IMR-90 (cell line): ENCODE results near the gene JMJD7. TPM values are rescaled to one million over a fixed set of nuclear protein-coding genes. Genes with fewer than 3 reads are reported as not detected.

ENCODE experiments used
- ATAC-seq: fragments of 200-7000 bp; cut with Tn5 transposase; 2 replicates; pipeline ENCODE4 v1.9.1; 2020; ENCODE audit warnings: low read depth, mild to moderate bottlenecking, moderate library complexity
- BruUV-seq: library from RNA; stranded (reverse); fragments of 400-500 nt; replicated peaks from 2 replicates; lab custom pipeline; 2021; lab: Mats Ljungman, UMichigan
- CTCF ChIA-PET: fragments of 300-600 bp; formaldehyde crosslinking; extraction: SDS; loops from one replicate; lab custom pipeline; 2021; ENCODE audit warnings: antibody characterized with exemption; lab: Yijun Ruan, JAX
- POLR2A ChIA-PET: fragments of 300-600 bp; sonication (Branson Sonifier 250); formaldehyde crosslinking; loops from one replicate; lab custom pipeline; 2022; ENCODE audit warnings: antibody characterized with exemption; ENCODE audit not compliant: unreplicated experiment; lab: Charles Lee
- DNase-seq: peaks from one replicate; pipeline ENCODE4 v3.0.0; 2013
- H2AFZ ChIP-seq: replicated peaks from 2 replicates; pipeline ENCODE3; 2013; ENCODE audit warnings: low read length, mild to moderate bottlenecking; ENCODE audit not compliant: poor library complexity
- H2AK5ac ChIP-seq: 2 replicates; pipeline ENCODE4 v1.6.1; 2013; ENCODE audit warnings: low read depth, low read length, inconsistent platforms
- H2AK9ac ChIP-seq: replicated peaks from 2 replicates; pipeline ENCODE3; 2013; ENCODE audit warnings: mild to moderate bottlenecking, low read depth, low read length, moderate library complexity; ENCODE audit not compliant: poor library complexity
- H2BK120ac ChIP-seq: 2 replicates; pipeline ENCODE4 v1.6.1; 2013; ENCODE audit warnings: low read depth, low read length, inconsistent platforms
- H2BK15ac ChIP-seq: 3 replicates; pipeline ENCODE4 v1.6.1; 2013; ENCODE audit warnings: low read depth, low read length, inconsistent platforms
- H2BK20ac ChIP-seq: 2 replicates; pipeline ENCODE4 v1.6.1; 2013; ENCODE audit warnings: low read depth, mild to moderate bottlenecking, inconsistent platforms, low read length, moderate library complexity
- H2BK5ac ChIP-seq: 2 replicates; pipeline ENCODE4 v1.6.1; 2013; ENCODE audit warnings: mild to moderate bottlenecking, low read depth, low read length, inconsistent platforms; ENCODE audit not compliant: poor library complexity, severe bottlenecking
- H3K14ac ChIP-seq: replicated peaks from 2 replicates; pipeline ENCODE4 v1.6.1; 2013; ENCODE audit warnings: low read depth, low read length, inconsistent platforms
- H3K18ac ChIP-seq: 2 replicates; pipeline ENCODE4 v1.6.1; 2013; ENCODE audit warnings: low read depth, low read length, control low read depth
- H3K23ac ChIP-seq: 2 replicates; pipeline ENCODE4 v1.6.1; 2013; ENCODE audit warnings: low read depth, low read length, inconsistent platforms
- H3K27ac ChIP-seq: 2 replicates; pipeline ENCODE4 v1.5.1; 2013; ENCODE audit warnings: mild to moderate bottlenecking, control low read depth, low read length; ENCODE audit not compliant: insufficient read depth
- H3K27me3 ChIP-seq: 2 replicates; pipeline ENCODE4 v1.6.1; 2013; ENCODE audit warnings: low read length; ENCODE audit not compliant: control insufficient read depth, insufficient read depth
- H3K36me3 ChIP-seq: 2 replicates; pipeline ENCODE4 v1.6.1; 2013; ENCODE audit warnings: low read length, mixed read lengths; ENCODE audit not compliant: control insufficient read depth, insufficient read depth
- H3K4ac ChIP-seq: 2 replicates; pipeline ENCODE4 v1.6.1; 2013; ENCODE audit warnings: low read depth, low read length, inconsistent platforms
- H3K4me1 ChIP-seq: 2 replicates; pipeline ENCODE4 v1.6.1; 2013; ENCODE audit warnings: low read length, mixed read lengths; ENCODE audit not compliant: control insufficient read depth, insufficient read depth
- H3K4me2 ChIP-seq: 2 replicates; pipeline ENCODE4 v1.6.1; 2013; ENCODE audit warnings: low read depth, mild to moderate bottlenecking, control low read depth, low read length, moderate library complexity
- H3K4me3 ChIP-seq: 2 replicates; pipeline ENCODE4 v1.5.1; 2013; ENCODE audit warnings: low read depth, mild to moderate bottlenecking, control low read depth, low read length, moderate library complexity; ENCODE audit not compliant: insufficient read depth
- H3K56ac ChIP-seq: 2 replicates; pipeline ENCODE4 v1.6.1; 2013; ENCODE audit warnings: low read length, inconsistent platforms; ENCODE audit not compliant: insufficient read depth; ENCODE audit errors: extremely low read depth
- H3K79me1 ChIP-seq, 2 experiments: 2 replicates each; pipeline ENCODE4 v1.6.1; 2013; ENCODE audit warnings: low read length in 2 of 2, inconsistent platforms in 1 of 2, low read depth in 1 of 2
- H3K9ac ChIP-seq: 2 replicates; pipeline ENCODE4 v1.6.1; 2013; ENCODE audit warnings: low read depth, low read length, control low read depth
- H3K9me1 ChIP-seq: 2 replicates; pipeline ENCODE4 v1.6.1; 2013; ENCODE audit warnings: low read length, inconsistent platforms; ENCODE audit not compliant: insufficient read depth
- H3K9me3 ChIP-seq: 2 replicates; pipeline ENCODE4 v1.6.1; 2013; ENCODE audit warnings: low read length; ENCODE audit not compliant: control insufficient read depth, insufficient read depth
- H4K20me1 ChIP-seq: 2 replicates; pipeline ENCODE4 v1.6.1; 2013; ENCODE audit warnings: low read length, inconsistent platforms; ENCODE audit not compliant: insufficient read depth
- H4K5ac ChIP-seq: 2 replicates; pipeline ENCODE4 v1.6.1; 2013; ENCODE audit warnings: mild to moderate bottlenecking, low read depth, low read length, control low read depth
- H4K8ac ChIP-seq, 2 experiments: 2 replicates each; pipeline ENCODE4 v1.6.1; 2013; ENCODE audit warnings: low read depth in 2 of 2, low read length in 2 of 2, control low read depth in 1 of 2, inconsistent platforms in 1 of 2
- H4K91ac ChIP-seq: 2 replicates; pipeline ENCODE4 v1.6.1; 2013; ENCODE audit warnings: low read depth, low read length, inconsistent platforms; ENCODE audit not compliant: insufficient read depth
- CEBPB ChIP-seq: IDR thresholded peaks from 2 replicates; pipeline ENCODE4 v1.6.1; 2012; ENCODE audit warnings: low read depth, low read length, improper control_type of control experiment
- CHD1 ChIP-seq: IDR thresholded peaks from 2 replicates; pipeline ENCODE4 v1.6.1; 2012; ENCODE audit warnings: low read depth, low read length, improper control_type of control experiment
- CTCF ChIP-seq: conservative IDR thresholded peaks from 2 replicates; pipeline ENCODE4 v1.5.1; 2012; ENCODE audit warnings: mild to moderate bottlenecking, low read depth, low read length, improper control_type of control experiment
- ELK1 ChIP-seq: fragments of 150-350 bp; IDR thresholded peaks from 2 replicates; pipeline ENCODE4 v1.6.1; 2016; ENCODE audit warnings: low read depth, mild to moderate bottlenecking, low read length, moderate library complexity, borderline replicate concordance
- FOS ChIP-seq: fragments of 150-350 bp; IDR thresholded peaks from 2 replicates; pipeline ENCODE4 v1.6.1; 2016; ENCODE audit warnings: low read depth, low read length
- MAFK ChIP-seq: IDR thresholded peaks from 2 replicates; pipeline ENCODE4 v1.6.1; 2012; ENCODE audit warnings: low read depth, low read length, improper control_type of control experiment
- MAZ ChIP-seq: IDR thresholded peaks from 2 replicates; pipeline ENCODE4 v1.6.1; 2012; ENCODE audit warnings: low read depth, mild to moderate bottlenecking, low read length, improper control_type of control experiment, moderate library complexity, borderline replicate concordance
- NFE2L2 ChIP-seq: fragments of 150-350 bp; IDR thresholded peaks from 2 replicates; pipeline ENCODE4 v1.6.1; 2016; ENCODE audit warnings: low read depth, mild to moderate bottlenecking, low read length
- POLR2A ChIP-seq: IDR thresholded peaks from 2 replicates; pipeline ENCODE4 v1.6.1; 2012; ENCODE audit warnings: mild to moderate bottlenecking, low read depth, low read length
- RAD21 ChIP-seq: IDR thresholded peaks from 2 replicates; pipeline ENCODE4 v1.6.1; 2012; ENCODE audit warnings: low read length, improper control_type of control experiment
- RCOR1 ChIP-seq: IDR thresholded peaks from 2 replicates; pipeline ENCODE4 v1.6.1; 2012; ENCODE audit warnings: mild to moderate bottlenecking, low read length, improper control_type of control experiment; ENCODE audit not compliant: insufficient replicate concordance
- RFX5 ChIP-seq: IDR thresholded peaks from 2 replicates; pipeline ENCODE4 v1.8.0; 2012; ENCODE audit warnings: low read depth, mild to moderate bottlenecking, low read length, moderate library complexity
- SMC3 ChIP-seq: fragments of 150-350 bp; IDR thresholded peaks from 2 replicates; pipeline ENCODE4 v1.6.1; 2016; ENCODE audit warnings: low read depth, mild to moderate bottlenecking, antibody characterized with exemption, low read length, moderate library complexity
- USF2 ChIP-seq: fragments of 150-350 bp; IDR thresholded peaks from 2 replicates; pipeline ENCODE4 v1.6.1; 2017; ENCODE audit warnings: mild to moderate bottlenecking, antibody characterized with exemption, low read length, low read depth
- WGBS, 2 experiments: methylation state at CpG; one replicate each; pipeline versions ENCODE4 v1.1.5 to v1.1.7; 2013; ENCODE audit warnings: missing lambda C conversion rate in 2 of 2; ENCODE audit not compliant: insufficient read length in 1 of 2; ENCODE audit errors: extremely low coverage in 2 of 2; 5-methylcytosine and 5-hydroxymethylcytosine counted together
- dilution Hi-C: fragments of 300-500 bp; cut with HindIII; formaldehyde crosslinking; loops from one replicate; pipeline ENCODE4 v1.14.3; 2018; ENCODE audit warnings: low sequenced_read_pairs; ENCODE audit not compliant: unreplicated experiment
- in situ Hi-C: fragments of 300-500 bp; cut with MboI; formaldehyde crosslinking; loops from 3 replicates; pipeline ENCODE4 v1.14.3; 2019; ENCODE audit warnings: low sequenced_read_pairs, inconsistent platforms, mixed read lengths
- intact Hi-C: fragments of 100-400 bp; cut with micrococcal nuclease; formaldehyde crosslinking; loops from 2 replicates; pipeline ENCODE4 v1.10.0; 2022
- polyA plus RNA-seq, 3 experiments: library from polyadenylated mRNA; depleted of rRNA; stranded (reverse); fragments of >200 nt; gene quantifications; 2 replicates each; pipeline ENCODE4 v1.2.3, GENCODE V29; 2012; ENCODE audit warnings: low replicate concordance in 1 of 3
- total RNA-seq: library from RNA; depleted of rRNA; stranded (reverse); fragments of >200 nt; gene quantifications from 2 replicates; pipeline ENCODE4 v1.2.3, GENCODE V29; 2012

Gene JMJD7
- total and polyA plus RNA-seq, 2 of the 4 experiments (the other 2 are of a cell fraction), result 5.0 to 6.3 TPM

GRCh38 chr15:41862515-41863116, 34.7 kb downstream of the JMJD7 start:
- H3K79me1 ChIP-seq, result no peaks in the 10 kb centered on the region
- H3K9me3 ChIP-seq, result no peaks in the 10 kb centered on the region
- no peaks in the 10 kb centered on the region for H4K20me1 ChIP-seq
- no peaks in the 10 kb centered on the region for H3K36me3 ChIP-seq
- H3K4me1 ChIP-seq, result no peaks in the 10 kb centered on the region
- ChIA-PET CTCF (interaction anchor here (1.5 kb wide), 1 partner anchor 14 kb away, joined by 4 read pairs; no protein-coding TSS in a partner anchor), POLR2A (no interaction called here)
- no peak overlapping the region for H2AFZ ChIP-seq
- H2AK9ac ChIP-seq, result no peak overlapping the region
- no peak overlapping the region for H2BK15ac ChIP-seq
- DNase-seq (no peak), ATAC-seq (no peak)
- no peak overlapping the region for H3K4me2 ChIP-seq
- H3K9ac ChIP-seq, result no peak overlapping the region
- no peak overlapping the region for H4K5ac ChIP-seq
- H3K4me3 ChIP-seq, result no peak overlapping the region
- no peak overlapping the region for H2BK120ac ChIP-seq
- H4K91ac ChIP-seq, result no peak overlapping the region
- dilution Hi-C loops (no loop called here), intact Hi-C loops (no loop called here), in situ Hi-C loops (no loop called here)
- no TSS peak for BruUV-seq
- no peak overlapping the region for H3K14ac ChIP-seq
- H3K9me1 ChIP-seq, result no peaks in the 10 kb centered on the region
- no peak overlapping the region for H4K8ac ChIP-seq
- no peak overlapping the region for H2AK5ac ChIP-seq
- H3K23ac ChIP-seq, result no peak overlapping the region
- TF ChIP-seq FOS (no peak), ELK1 (no peak), RCOR1 (no peak), MAFK (no peak), CHD1 (no peak), MAZ (no peak), CEBPB (no peak), SMC3 (no peak), RFX5 (no peak), USF2 (no peak), RAD21 (no peak), CTCF (no peak), NFE2L2 (no peak), POLR2A (no peak)
- H2BK20ac ChIP-seq, result no peak overlapping the region
- H3K27ac ChIP-seq, result no peak overlapping the region
- no peak overlapping the region for H3K4ac ChIP-seq
- no peak overlapping the region for H3K56ac ChIP-seq
- no peak overlapping the region for H2BK5ac ChIP-seq
- peaks cover 27% of the 10 kb centered on the region for H3K27me3 ChIP-seq
- H3K18ac ChIP-seq, result no peak overlapping the region
- WGBS, 2 experiments, result 82% methylated on average over 14 of the region's 19 CpGs; no CpG with 5 or more reads in 1 of the 2 experiments
